H9 (cell line): ENCODE results near the gene XXYLT1. TPM values are rescaled to one million over a fixed set of nuclear protein-coding genes. Genes with fewer than 3 reads are reported as not detected.

ENCODE experiments used
- DNase-seq: peaks from one replicate; pipeline ENCODE4 v3.0.0-alpha.2; 2017
- H2AFZ ChIP-seq: one replicate; pipeline ENCODE4 v1.6.1; 2013; ENCODE audit warnings: mild to moderate bottlenecking, low read length, control low read depth, moderate library complexity
- H2AK5ac ChIP-seq: 2 replicates; pipeline ENCODE4 v1.6.1; 2013; ENCODE audit warnings: low read length, control low read depth, mixed read lengths; ENCODE audit not compliant: insufficient read length
- H2BK120ac ChIP-seq: one replicate; pipeline ENCODE4 v1.6.1; 2013; ENCODE audit warnings: low read depth, mild to moderate bottlenecking, low read length, control low read depth, inconsistent platforms; ENCODE audit not compliant: poor library complexity, severe bottlenecking
- H2BK12ac ChIP-seq: 2 replicates; pipeline ENCODE4 v1.6.1; 2013; ENCODE audit warnings: low read length, control low read depth, mixed read lengths, low read depth; ENCODE audit not compliant: insufficient read length
- H2BK15ac ChIP-seq: 2 replicates; pipeline ENCODE4 v1.6.1; 2013; ENCODE audit warnings: low read depth, low read length, control low read depth
- H2BK20ac ChIP-seq: one replicate; pipeline ENCODE4 v1.6.1; 2013; ENCODE audit warnings: low read depth, mild to moderate bottlenecking, low read length, control low read depth, inconsistent platforms; ENCODE audit not compliant: poor library complexity, severe bottlenecking
- H2BK5ac ChIP-seq: 2 replicates; pipeline ENCODE4 v1.6.1; 2013; ENCODE audit warnings: low read length, control low read depth, mixed read lengths; ENCODE audit not compliant: insufficient read length
- H3K14ac ChIP-seq: 2 replicates; pipeline ENCODE4 v1.6.1; 2013; ENCODE audit warnings: low read length, control low read depth; ENCODE audit not compliant: insufficient read depth
- H3K18ac ChIP-seq: 2 replicates; pipeline ENCODE4 v1.6.1; 2013; ENCODE audit warnings: low read depth, mild to moderate bottlenecking, mixed read lengths, low read length, control low read depth; ENCODE audit not compliant: insufficient read length
- H3K23ac ChIP-seq: 2 replicates; pipeline ENCODE4 v1.6.1; 2013; ENCODE audit warnings: low read length, control low read depth, mixed read lengths, low read depth; ENCODE audit not compliant: insufficient read length
- H3K23me2 ChIP-seq: 2 replicates; pipeline ENCODE4 v1.6.1; 2013; ENCODE audit warnings: low read depth, mild to moderate bottlenecking, mixed read lengths, low read length, control low read depth; ENCODE audit not compliant: insufficient read length, poor library complexity, severe bottlenecking
- H3K27ac ChIP-seq: 2 replicates; pipeline ENCODE4 v1.5.1; 2013; ENCODE audit warnings: low read length, control low read depth, mixed read lengths, low read depth; ENCODE audit not compliant: insufficient read length
- H3K27me3 ChIP-seq: 2 replicates; pipeline ENCODE4 v1.6.1; 2013; ENCODE audit warnings: low read length, control low read depth, inconsistent platforms; ENCODE audit not compliant: insufficient read depth
- H3K4ac ChIP-seq: 2 replicates; pipeline ENCODE4 v1.6.1; 2013; ENCODE audit warnings: low read depth, mild to moderate bottlenecking, control low read depth, inconsistent platforms, low read length, moderate library complexity
- H3K4me1 ChIP-seq: 2 replicates; pipeline ENCODE4 v1.6.1; 2013; ENCODE audit warnings: low read length, control low read depth, inconsistent platforms; ENCODE audit not compliant: insufficient read depth
- H3K4me2 ChIP-seq: 2 replicates; pipeline ENCODE4 v1.6.1; 2013; ENCODE audit warnings: low read length, control low read depth, mixed read lengths; ENCODE audit not compliant: insufficient read length, insufficient read depth
- H3K56ac ChIP-seq: 2 replicates; pipeline ENCODE4 v1.6.1; 2013; ENCODE audit warnings: low read depth, mild to moderate bottlenecking, mixed read lengths, low read length, control low read depth; ENCODE audit not compliant: insufficient read length
- H3K79me1 ChIP-seq: 2 replicates; pipeline ENCODE4 v1.6.1; 2013; ENCODE audit warnings: low read depth, mild to moderate bottlenecking, moderate library complexity, low read length, control low read depth, inconsistent platforms; ENCODE audit not compliant: insufficient read depth, poor library complexity, severe bottlenecking
- H3K79me2 ChIP-seq: 2 replicates; pipeline ENCODE4 v1.6.1; 2013; ENCODE audit warnings: low read length, control low read depth, inconsistent platforms; ENCODE audit not compliant: insufficient read depth
- H3K9ac ChIP-seq: 2 replicates; pipeline ENCODE4 v1.6.1; 2013; ENCODE audit warnings: low read length, control low read depth, mixed read lengths; ENCODE audit not compliant: insufficient read length; ENCODE audit errors: extremely low read depth
- H3K9me3 ChIP-seq: one replicate; pipeline ENCODE4 v1.6.1; 2013; ENCODE audit warnings: low read depth, low read length, inconsistent platforms; ENCODE audit not compliant: control insufficient read depth
- H3T11ph ChIP-seq: one replicate; pipeline ENCODE4 v1.6.1; 2013; ENCODE audit warnings: mild to moderate bottlenecking, low read length, control low read depth, inconsistent platforms
- H4K20me1 ChIP-seq: one replicate; pipeline ENCODE4 v1.6.1; 2013; ENCODE audit not compliant: control insufficient read depth, insufficient read length, insufficient read depth
- H4K5ac ChIP-seq: 2 replicates; pipeline ENCODE4 v1.6.1; 2013; ENCODE audit warnings: low read depth, mild to moderate bottlenecking, mixed read lengths, low read length, control low read depth; ENCODE audit not compliant: insufficient read length
- H4K8ac ChIP-seq: replicated peaks from 2 replicates; pipeline ENCODE4 v1.6.1; 2013; ENCODE audit warnings: low read length, control low read depth, mixed read lengths, low read depth; ENCODE audit not compliant: insufficient read length
- H4K91ac ChIP-seq: 2 replicates; pipeline ENCODE4 v1.6.1; 2013; ENCODE audit warnings: low read depth, mild to moderate bottlenecking, moderate library complexity, mixed read lengths, low read length, control low read depth; ENCODE audit not compliant: insufficient read length
- H3K27ac Mint-ChIP-seq, 3 experiments: 2 replicates in 2 of 3; 3 replicates in 1 of 3; pipeline ENCODE4 v1.8.0; 2020 to 2021; ENCODE audit warnings: mixed read lengths in 3 of 3, mild to moderate bottlenecking in 1 of 3, moderate library complexity in 1 of 3
- H3K27me3 Mint-ChIP-seq: 2 replicates; pipeline ENCODE4 v1.8.0; 2021; ENCODE audit warnings: low read depth, mild to moderate bottlenecking, moderate library complexity, mixed read lengths
- H3K36me3 Mint-ChIP-seq, 3 experiments: 2 replicates in 2 of 3; 3 replicates in 1 of 3; pipeline ENCODE4 v1.8.0; 2020 to 2021; ENCODE audit warnings: low read depth in 3 of 3, mixed read lengths in 3 of 3; ENCODE audit not compliant: insufficient read depth in 1 of 3
- H3K4me1 Mint-ChIP-seq, 2 experiments: 2 replicates each; pipeline ENCODE4 v1.8.0; 2020; ENCODE audit warnings: mixed read lengths in 2 of 2
- H3K4me3 Mint-ChIP-seq, 2 experiments: 2 replicates in 1 of 2; 3 replicates in 1 of 2; pipeline ENCODE4 v1.8.0; 2020 to 2021; ENCODE audit warnings: mild to moderate bottlenecking in 2 of 2, mixed read lengths in 2 of 2, moderate library complexity in 1 of 2
- H3K9me3 Mint-ChIP-seq, 2 experiments: 2 replicates in 1 of 2; 3 replicates in 1 of 2; pipeline ENCODE4 v1.8.0; 2020; ENCODE audit warnings: mild to moderate bottlenecking in 2 of 2, mixed read lengths in 2 of 2, moderate library complexity in 1 of 2
- CTCF ChIP-seq: fragments of 200-600 bp; sonication (generic); conservative IDR thresholded peaks from 3 replicates; pipeline ENCODE4 v1.8.0; 2021; ENCODE audit warnings: antibody characterized with exemption, mild to moderate bottlenecking
- WGBS: extraction: QIAGEN DNeasy Blood & Tissue Kit; methylation state at CpG from one replicate; pipeline ENCODE4 v1.1.7; 2013; ENCODE audit warnings: missing lambda C conversion rate, low lambda C conversion rate, mixed read lengths; ENCODE audit not compliant: insufficient read length; ENCODE audit errors: extremely low coverage; 5-methylcytosine and 5-hydroxymethylcytosine counted together
- total RNA-seq: library from RNA; stranded (reverse); gene quantifications from 2 replicates; pipeline ENCODE4 v1.2.1, GENCODE V29; 2021

XXYLT1 gene
- total RNA-seq, 1 experiment from 2014 or later, result 22.7 TPM

DNA sequence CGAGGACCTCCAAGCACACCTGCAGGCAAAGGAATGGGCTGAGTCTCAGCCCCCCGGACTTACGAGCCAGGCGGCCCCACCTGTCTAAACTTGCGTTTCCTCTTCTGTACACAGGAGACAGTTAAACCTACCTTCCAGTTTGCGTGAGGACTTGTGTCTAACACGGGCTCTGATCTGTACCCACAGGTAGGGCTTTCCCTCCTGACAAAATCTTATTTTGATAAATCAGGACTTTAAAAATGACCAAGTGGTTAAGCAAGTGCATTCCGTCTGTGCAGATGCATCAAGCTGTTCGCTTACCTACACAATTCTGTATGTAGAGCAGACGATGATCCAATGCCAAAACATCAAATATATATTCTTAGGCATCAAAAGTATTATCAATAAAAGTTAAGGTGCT, 238.0 kb downstream of the XXYLT1 start:
- no peak for DNase-seq
- Histone ChIP-seq H3K56ac (no peak overlapping the region), H2BK120ac (no peak overlapping the region), H2AFZ (no peak overlapping the region), H4K20me1 (no peaks in the 10 kb centered on the region), H3K9me3 (no peaks in the 10 kb centered on the region), H2BK5ac (no peak overlapping the region), H3K18ac (no peak overlapping the region), H3K9ac (no peak overlapping the region), H3K4me1 (0 out of 2 replicates have a peak, but pooled peaks cover 5% of the 10 kb centered on the region), H4K8ac (no peak overlapping the region), H3K14ac (no peak overlapping the region), H3K4ac (no peak overlapping the region), H3K23ac (no peak overlapping the region), H3T11ph (no peak overlapping the region), H2AK5ac (no peak overlapping the region), H4K5ac (no peak overlapping the region), H3K79me2 (no peaks in the 10 kb centered on the region), H3K23me2 (no peaks in the 10 kb centered on the region), H4K91ac (no peak overlapping the region), H2BK20ac (no peak overlapping the region), H2BK12ac (no peak overlapping the region), H3K27me3 (no peaks in the 10 kb centered on the region; the same call in 1 of the 2 replicates), H2BK15ac (no peak overlapping the region), H3K79me1 (no peaks in the 10 kb centered on the region), H3K4me2 (no peak overlapping the region), H3K27ac (no peak overlapping the region)
- WGBS, result no CpG with 5 or more reads among the region's 10 CpGs
- H3K4me1 Mint-ChIP-seq, result peaks cover 35 to 48% of the 10 kb centered on the region in 2 experiments
- no peaks in the 10 kb centered on the region for H3K36me3 Mint-ChIP-seq
- peaks cover 12% of the 10 kb centered on the region for H3K27me3 Mint-ChIP-seq
- peaks cover 0 to 5% of the 10 kb centered on the region in 2 experiments; a peak in 4 of 5 replicates for H3K9me3 Mint-ChIP-seq
- TF ChIP-seq CTCF, result no peak
- no peak overlapping the region for H3K27ac Mint-ChIP-seq
- no peak overlapping the region for H3K4me3 Mint-ChIP-seq
